CD4-positive, alpha-beta T cell treated with Interleukin-4 for 4 hours (primary cell): ENCODE measurements around the gene LIMA1.
A peak's percentile ranks its signal among the peaks of the same experiment; 100 is the strongest.
"Not testable (repeated sequence)": the region's sequence is repeated elsewhere in the genome, so short reads cannot be mapped to it uniquely, and the experiment has no call there.

Source experiments
- DNase-seq: peaks from one replicate; pipeline ENCODE4 v3.0.0-alpha.2; 2020

Gene LIMA1

DNA sequence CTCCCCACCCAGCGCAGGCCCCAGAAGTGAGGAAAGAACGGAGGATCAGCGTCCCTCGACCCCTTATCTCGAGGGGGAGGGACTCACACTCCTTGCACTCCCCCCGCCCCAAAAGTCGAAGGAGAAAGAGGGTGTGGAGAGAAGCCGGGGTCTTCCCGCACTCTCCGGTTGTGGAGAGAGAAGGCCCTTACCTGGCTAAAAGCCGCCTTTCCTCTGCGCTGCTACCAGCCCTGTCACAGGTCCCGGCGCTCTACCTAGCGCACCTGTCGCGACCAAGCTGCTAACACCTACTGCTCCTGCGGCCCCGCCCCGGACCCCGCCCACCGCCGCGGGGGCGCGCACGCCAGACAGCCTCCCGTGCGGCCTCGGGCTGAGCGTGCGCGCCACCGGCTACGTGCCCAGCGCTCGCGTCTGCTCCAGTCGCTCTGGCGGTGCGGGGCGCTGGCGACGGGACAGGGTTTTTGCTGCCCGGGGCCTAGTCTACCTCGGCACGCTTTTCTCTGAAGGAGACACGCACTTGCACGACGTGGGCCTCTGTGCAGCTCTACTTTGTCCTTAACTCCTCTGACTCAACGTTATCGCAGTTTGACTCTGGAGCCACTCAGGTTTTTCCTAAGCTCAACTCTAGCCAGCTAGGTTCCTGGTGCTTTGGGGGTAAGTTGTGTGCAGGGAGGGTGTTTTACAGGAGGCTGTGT is at the start of gene LIMA1:
TSS of gene LIMA1 (minus strand) at position 292 of the 695 bp plus-strand sequence. CDS start 34,769 bp downstream, outside the sequence.
- peak; percentile 85 for DNase-seq

DNA sequence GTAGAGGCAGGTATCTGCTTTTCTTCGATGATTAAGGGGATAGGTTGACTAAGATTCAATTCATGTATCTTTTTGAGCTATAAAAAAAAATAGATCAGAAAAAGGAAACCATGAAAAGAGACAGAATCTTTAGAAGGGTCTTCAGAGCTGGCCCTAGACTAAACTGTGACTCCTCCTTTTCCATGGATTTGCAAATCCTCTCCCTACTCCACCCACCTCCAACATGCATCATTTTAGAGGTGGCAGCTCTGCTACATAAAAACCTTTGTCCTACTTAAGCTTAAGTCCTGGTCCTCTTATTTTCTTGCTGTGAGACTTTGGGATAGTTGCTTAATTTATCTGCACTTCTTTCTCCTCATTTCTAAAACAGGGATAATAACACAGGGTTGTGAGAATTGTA is 48.4 kb upstream of the LIMA1 start:
- no peak for DNase-seq

DNA sequence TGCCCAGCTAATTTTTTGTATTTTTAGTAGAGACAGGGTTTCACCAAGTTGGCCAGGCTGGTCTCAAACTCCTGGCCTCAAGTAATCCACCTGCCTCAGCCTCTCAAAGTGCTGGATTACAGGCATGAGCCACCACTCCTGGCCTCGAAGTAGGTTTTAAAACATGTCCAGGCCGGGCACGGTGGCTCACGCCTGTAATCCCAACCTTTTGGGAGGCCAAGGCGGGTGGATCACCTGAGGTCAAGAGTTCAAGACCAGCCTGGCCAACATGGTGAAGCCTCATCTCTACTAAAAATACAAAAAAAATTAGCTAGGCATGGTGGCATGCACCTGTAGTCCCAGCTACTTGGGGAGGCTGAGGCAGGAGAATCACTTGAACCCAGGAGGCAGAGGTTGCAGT is 45.3 kb upstream of the LIMA1 start:
- DNase-seq: not testable (repeated sequence)

- DNase-seq: no peak
Measured at GRCh38 chr12:50326590-50327284, 43.4 kb upstream of the LIMA1 start.

DNA sequence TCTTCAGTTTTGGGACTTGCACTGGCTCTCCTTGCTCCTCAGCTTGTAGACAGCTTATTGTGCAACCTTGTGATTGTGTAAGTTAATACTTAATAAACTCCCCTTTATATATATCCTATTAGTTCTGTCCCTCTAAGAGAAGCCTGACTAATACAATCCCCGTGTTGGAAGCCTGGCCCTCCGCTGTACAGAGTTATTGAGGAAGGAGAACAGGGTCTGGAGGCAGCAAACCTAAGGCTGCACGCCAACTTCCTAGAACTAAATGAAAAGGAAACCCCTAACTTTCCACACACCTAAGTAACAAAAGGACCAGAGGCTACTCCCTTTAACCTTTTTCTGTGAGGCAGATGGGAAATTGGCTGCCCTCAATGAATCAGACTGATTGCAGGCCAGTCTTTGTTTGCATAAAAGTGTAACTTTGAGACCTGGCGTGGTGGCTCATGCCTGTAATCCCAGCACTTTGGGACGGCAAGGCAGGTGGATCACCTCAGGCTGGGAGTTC is 42.6 kb upstream of the LIMA1 start:
- no peak for DNase-seq

DNA sequence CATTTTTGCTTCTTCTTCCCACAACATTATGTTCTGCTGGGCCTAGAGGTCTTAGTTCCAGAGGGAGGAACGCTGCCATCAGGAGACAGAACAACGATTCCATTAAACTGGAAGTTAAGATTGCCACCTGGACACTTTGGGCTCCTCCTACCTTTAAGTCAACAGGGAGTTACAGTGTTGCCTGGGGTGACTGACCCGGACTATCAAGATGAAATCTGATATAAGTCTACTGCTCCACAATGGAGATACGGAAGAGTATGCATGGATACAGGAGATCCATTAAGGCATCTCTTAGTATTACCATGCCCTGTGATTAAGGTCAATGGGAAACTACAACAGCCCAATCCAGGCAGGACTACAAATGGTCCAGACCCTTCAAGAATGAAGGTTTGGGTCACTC is 41.5 kb upstream of the LIMA1 start:
- DNase-seq: not testable (repeated sequence)

DNA sequence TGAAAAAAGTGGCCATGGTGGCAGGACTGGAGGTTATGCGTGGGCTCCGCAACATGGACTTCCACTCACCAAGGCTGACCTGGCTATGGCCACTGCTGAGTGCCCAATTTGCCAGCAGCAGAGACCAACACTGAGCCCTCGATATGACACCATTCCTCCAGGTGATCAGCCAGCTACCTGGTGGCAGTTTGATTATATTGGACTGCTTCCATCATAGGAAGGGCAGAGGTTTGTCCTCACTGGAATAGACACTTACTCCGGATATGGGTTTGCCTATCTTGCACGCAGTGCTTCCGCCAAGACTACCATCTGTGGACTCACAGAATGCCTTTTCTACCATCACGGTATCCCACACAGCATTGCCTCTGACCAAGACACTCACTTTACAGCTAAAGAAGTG is 40.8 kb upstream of the LIMA1 start:
- DNase-seq: not testable (repeated sequence)

- DNase-seq: no peak
Measured at GRCh38 chr12:50322206-50322605, 38.9 kb upstream of the LIMA1 start.

GRCh38 chr12:50317203-50317602 is 33.9 kb upstream of the LIMA1 start:
- DNase-seq: no peak

- no peak for DNase-seq
Measured at GRCh38 chr12:50315803-50316202, 32.5 kb upstream of the LIMA1 start.

DNA sequence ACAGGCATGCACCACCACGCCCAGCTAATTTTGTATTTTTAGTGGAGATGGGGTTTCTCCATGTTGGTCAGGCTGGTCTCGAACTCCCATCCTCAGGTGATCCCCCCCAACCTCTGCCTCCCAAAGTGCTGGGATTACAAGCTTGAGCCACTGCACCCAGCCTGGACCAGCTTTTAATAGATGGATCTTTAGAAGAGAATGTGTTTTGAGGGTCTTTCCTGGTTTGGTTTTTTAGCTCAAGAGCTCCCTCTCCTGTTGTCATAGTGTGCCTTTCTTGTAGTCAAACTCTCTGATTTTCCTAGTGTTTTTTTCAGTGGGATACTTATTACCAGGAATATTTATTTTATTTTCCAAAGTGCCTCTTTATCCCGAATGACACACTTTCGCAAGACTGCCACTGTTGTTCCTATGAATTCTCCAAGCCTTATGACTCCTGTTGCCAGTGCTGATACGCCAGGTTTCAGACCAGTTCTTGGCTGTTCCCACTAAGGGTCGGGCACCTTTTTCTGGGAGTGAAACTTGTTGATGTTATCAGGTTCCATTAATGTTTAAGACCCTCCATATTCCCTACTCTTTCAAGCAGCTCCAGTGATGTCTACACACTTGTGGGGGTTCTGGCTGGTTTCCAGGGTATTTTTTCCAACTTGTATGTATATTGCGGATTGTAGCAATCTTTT is 31.5 kb upstream of the LIMA1 start:
- no peak for DNase-seq

GRCh38 chr12:50313971-50314370 is 30.7 kb upstream of the LIMA1 start:
- not testable (repeated sequence) for DNase-seq

GRCh38 chr12:50313256-50313931 is 30.1 kb upstream of the LIMA1 start:
- DNase-seq: no peak

DNA sequence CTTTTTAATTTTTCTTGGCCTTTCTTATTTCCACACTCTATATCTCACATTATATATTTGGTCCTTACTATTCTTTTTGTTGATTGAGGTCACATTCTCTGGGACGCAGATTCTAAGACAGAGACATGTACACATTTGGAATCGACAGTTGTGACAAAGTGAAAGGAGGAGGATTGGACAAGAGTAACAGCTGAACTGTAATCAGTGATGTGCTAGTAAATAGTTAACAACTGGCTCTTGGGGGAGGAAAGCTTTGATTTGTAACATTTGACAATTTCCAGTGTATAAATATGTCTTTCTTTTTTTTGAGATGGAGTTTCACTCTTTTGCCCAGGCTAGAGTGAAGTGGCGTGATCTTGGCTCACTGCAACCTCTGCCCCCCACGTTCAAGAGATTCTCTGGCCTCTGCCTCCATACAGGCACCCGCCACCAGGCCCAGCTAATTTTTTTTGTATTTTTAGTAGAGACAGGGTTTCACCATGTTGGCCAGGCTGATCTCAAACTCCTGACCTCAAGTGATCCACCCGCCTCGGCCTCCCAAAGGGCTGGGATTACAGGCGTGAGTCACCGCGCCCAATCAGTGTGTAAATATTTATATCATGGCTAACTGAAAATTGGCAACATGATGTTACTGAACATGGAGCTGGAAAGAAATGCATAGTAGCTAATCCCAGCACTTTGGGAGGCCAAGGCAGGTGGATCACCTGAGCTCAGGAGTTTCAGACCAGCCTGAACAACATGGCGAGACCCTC is 28.7 kb upstream of the LIMA1 start:
- DNase-seq: not testable (repeated sequence)

- no peak for DNase-seq
Measured at GRCh38 chr12:50309950-50310349, 26.6 kb upstream of the LIMA1 start.

DNA sequence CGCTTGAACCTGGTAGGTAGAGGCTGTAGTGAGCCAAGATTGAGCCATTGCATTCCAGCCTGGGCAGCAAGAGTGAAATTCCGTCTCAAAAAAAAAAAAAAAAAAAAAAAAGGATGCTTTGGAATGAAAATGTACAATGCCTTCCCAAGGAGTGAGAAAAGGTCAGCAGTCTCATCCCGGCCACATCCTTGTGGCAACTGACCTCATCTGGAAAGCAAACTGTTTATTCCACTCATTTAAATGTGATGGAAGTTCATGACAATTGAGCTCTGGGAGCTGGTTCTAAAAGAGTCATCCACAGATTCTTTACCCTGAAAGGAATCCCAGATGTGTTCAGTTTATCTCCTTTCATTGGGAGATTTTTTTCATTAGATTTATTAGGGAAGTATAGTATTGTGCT is 19.4 kb upstream of the LIMA1 start:
- DNase-seq: no peak

- no peak for DNase-seq
Measured at GRCh38 chr12:50297996-50298395, 14.7 kb upstream of the LIMA1 start.

- no peak for DNase-seq
Measured at GRCh38 chr12:50297027-50297426, 13.7 kb upstream of the LIMA1 start.

DNA sequence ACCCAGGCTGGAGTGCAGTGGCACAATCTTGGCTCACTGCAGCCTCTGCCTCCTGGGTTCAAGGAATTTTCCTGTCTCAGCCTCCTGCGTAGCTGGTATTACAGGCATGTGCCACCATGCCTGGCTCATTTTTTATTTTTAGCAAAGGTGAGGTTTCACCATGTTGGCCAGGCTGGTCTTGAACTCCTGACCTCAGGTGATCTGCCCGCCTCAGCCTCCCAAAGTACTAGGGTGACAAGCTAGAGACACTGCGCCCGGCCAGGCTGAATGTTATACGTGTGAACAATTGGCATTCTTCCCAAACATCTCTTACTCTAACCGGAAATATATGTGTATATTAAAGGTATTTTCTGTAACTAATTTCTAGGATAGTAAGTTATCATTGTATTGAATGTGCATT is 13.2 kb upstream of the LIMA1 start:
- DNase-seq: no peak

GRCh38 chr12:50291377-50291776 is 8.1 kb upstream of the LIMA1 start:
- no peak for DNase-seq

- not testable (repeated sequence) for DNase-seq
Measured at GRCh38 chr12:50290692-50291091, 7.4 kb upstream of the LIMA1 start.

GRCh38 chr12:50287271-50287670 is 4.0 kb upstream of the LIMA1 start:
- no peak for DNase-seq
